Ishikawa (cell line): ENCODE data around the gene EVL.

Experiments
- CEBPB ChIP-seq: IDR thresholded peaks from 2 replicates; pipeline ENCODE4 v1.6.1; 2012
- CREB1 ChIP-seq: IDR thresholded peaks from 2 replicates; pipeline ENCODE4 v1.6.1; 2012; ENCODE audit warnings: low read depth
- EGR1 ChIP-seq: IDR thresholded peaks from 2 replicates; pipeline ENCODE4 v1.6.1; 2012
- EP300 ChIP-seq: IDR thresholded peaks from 2 replicates; pipeline ENCODE4 v1.6.1; 2012; ENCODE audit warnings: borderline replicate concordance
- FOXM1 ChIP-seq: IDR thresholded peaks from 2 replicates; pipeline ENCODE4 v1.6.1; 2012; ENCODE audit warnings: low read depth, borderline replicate concordance
- NFIC ChIP-seq: IDR thresholded peaks from 2 replicates; pipeline ENCODE4 v1.6.1; 2012
- RAD21 ChIP-seq: IDR thresholded peaks from 2 replicates; pipeline ENCODE4 v1.6.1; 2012; ENCODE audit warnings: low read depth
- TAF1 ChIP-seq: IDR thresholded peaks from 2 replicates; pipeline ENCODE4 v1.6.1; 2012; ENCODE audit warnings: low read depth, mild to moderate bottlenecking
- TCF12 ChIP-seq: IDR thresholded peaks from 2 replicates; pipeline ENCODE4 v1.6.1; 2012; ENCODE audit warnings: low read depth
- TEAD4 ChIP-seq: IDR thresholded peaks from 2 replicates; pipeline ENCODE4 v1.6.1; 2012
- YY1 ChIP-seq: IDR thresholded peaks from 2 replicates; pipeline ENCODE4 v1.6.1; 2012; ENCODE audit warnings: low read depth
- ZBTB7A ChIP-seq: IDR thresholded peaks from 2 replicates; pipeline ENCODE4 v1.6.1; 2012; ENCODE audit warnings: low read depth
- TF ChIP-seq, protein P1 (sequence below): IDR thresholded peaks from 2 replicates; pipeline ENCODE4 v1.6.1; 2012
- TF ChIP-seq, protein P2 (sequence below): IDR thresholded peaks from 2 replicates; pipeline ENCODE4 v1.6.1; 2012; ENCODE audit warnings: low read depth, mild to moderate bottlenecking
- TF ChIP-seq, protein P3 (sequence below): IDR thresholded peaks from 2 replicates; pipeline ENCODE4 v1.6.1; 2012

Gene EVL

DNA sequence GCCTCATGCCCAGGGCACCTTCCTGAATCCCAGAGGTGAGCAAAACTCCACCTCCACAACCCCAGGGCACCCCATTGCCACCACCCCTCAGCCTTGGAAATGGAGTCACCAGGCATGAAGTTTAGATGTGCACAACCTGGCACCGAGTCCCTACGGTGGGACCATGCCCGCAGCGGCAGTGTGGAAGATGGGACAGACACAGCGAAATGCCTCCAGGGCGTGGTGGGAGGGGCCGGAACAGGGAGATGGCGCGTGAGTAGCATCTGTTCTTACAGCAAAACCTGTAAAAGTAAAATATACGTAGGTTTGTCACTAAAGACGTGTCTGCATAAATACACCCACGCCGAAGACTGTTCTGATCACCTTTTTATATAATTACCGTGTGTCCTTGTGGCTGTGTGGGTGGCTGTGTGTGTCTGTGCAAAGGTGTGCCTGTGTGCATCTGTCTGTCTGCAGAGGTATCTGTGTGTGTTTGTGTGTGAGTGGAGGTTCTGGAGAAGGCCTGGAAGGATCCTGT is 111.6 kb downstream of the EVL start:
- no peak for TF ChIP-seq YY1
- TF ChIP-seq NFIC: no peak
- TF ChIP-seq FOXM1: no peak
- no peak for TF ChIP-seq TCF12
- TF ChIP-seq CEBPB: no peak
- TF ChIP-seq, protein P1, sequence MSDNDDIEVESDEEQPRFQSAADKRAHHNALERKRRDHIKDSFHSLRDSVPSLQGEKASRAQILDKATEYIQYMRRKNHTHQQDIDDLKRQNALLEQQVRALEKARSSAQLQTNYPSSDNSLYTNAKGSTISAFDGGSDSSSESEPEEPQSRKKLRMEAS: no peak
- no peak for TF ChIP-seq TAF1
- no peak for TF ChIP-seq CREB1
- TF ChIP-seq EGR1: no peak
- TF ChIP-seq, protein P2, sequence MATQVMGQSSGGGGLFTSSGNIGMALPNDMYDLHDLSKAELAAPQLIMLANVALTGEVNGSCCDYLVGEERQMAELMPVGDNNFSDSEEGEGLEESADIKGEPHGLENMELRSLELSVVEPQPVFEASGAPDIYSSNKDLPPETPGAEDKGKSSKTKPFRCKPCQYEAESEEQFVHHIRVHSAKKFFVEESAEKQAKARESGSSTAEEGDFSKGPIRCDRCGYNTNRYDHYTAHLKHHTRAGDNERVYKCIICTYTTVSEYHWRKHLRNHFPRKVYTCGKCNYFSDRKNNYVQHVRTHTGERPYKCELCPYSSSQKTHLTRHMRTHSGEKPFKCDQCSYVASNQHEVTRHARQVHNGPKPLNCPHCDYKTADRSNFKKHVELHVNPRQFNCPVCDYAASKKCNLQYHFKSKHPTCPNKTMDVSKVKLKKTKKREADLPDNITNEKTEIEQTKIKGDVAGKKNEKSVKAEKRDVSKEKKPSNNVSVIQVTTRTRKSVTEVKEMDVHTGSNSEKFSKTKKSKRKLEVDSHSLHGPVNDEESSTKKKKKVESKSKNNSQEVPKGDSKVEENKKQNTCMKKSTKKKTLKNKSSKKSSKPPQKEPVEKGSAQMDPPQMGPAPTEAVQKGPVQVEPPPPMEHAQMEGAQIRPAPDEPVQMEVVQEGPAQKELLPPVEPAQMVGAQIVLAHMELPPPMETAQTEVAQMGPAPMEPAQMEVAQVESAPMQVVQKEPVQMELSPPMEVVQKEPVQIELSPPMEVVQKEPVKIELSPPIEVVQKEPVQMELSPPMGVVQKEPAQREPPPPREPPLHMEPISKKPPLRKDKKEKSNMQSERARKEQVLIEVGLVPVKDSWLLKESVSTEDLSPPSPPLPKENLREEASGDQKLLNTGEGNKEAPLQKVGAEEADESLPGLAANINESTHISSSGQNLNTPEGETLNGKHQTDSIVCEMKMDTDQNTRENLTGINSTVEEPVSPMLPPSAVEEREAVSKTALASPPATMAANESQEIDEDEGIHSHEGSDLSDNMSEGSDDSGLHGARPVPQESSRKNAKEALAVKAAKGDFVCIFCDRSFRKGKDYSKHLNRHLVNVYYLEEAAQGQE: no peak
- no peak for TF ChIP-seq TEAD4
- TF ChIP-seq, protein P3, sequence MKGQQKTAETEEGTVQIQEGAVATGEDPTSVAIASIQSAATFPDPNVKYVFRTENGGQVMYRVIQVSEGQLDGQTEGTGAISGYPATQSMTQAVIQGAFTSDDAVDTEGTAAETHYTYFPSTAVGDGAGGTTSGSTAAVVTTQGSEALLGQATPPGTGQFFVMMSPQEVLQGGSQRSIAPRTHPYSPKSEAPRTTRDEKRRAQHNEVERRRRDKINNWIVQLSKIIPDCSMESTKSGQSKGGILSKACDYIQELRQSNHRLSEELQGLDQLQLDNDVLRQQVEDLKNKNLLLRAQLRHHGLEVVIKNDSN: no peak
- TF ChIP-seq ZBTB7A: no peak
- TF ChIP-seq RAD21: no peak
- no peak for TF ChIP-seq EP300

DNA sequence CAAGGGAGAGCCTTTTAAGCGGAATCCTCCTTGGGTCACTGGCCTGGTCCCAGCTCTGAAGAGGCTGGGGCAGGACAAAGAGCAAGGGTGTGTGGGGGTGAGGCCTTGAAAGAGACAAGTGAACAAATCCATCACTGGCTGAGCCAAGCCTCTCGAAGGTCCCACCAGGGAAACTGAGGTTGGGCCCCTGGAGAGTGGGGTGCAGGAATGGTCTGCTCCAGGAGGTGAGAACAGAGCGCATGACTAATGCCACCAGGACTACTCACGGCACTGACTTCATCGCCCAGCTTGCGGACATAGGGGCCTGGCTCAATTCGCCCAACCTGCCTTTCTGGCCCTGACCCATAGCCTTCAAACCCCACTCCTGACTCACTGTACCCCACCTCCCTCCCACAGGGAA is 113.5 kb downstream of the EVL start:
- TF ChIP-seq TAF1 (no peak), YY1 (no peak), RAD21 (no peak), CEBPB (no peak)
- TF ChIP-seq, protein P3: no peak

DNA sequence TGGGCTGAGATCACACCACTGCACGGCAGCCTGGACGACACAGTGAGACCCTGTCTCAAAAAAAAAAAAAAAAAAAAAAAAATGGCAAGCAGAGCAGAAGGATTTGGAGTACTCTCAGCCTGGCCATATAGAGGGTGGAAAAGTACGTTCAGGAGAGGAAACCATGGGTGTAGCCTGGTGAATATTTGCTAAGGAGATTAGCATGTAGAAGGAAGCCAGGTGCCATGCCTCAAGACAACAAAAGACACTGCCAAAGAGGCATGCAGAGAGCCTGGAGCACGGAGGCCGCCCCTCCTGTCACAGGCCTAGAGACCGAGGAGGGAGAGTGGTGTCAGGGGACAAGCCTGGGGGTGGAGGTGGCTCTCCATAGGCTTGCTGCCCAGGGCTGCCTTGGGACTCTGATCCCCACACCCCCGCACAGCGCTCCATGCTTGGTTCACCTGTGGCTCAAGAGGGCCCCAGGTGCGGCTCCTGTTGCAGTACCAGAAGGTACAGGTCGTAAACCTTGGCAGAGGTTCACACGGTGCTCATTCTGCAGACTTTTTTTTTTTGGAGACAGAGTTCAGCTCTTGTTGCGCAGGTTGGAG is 122.1 kb downstream of the EVL start:
- TF ChIP-seq TCF12 (no peak), YY1 (no peak)

DNA sequence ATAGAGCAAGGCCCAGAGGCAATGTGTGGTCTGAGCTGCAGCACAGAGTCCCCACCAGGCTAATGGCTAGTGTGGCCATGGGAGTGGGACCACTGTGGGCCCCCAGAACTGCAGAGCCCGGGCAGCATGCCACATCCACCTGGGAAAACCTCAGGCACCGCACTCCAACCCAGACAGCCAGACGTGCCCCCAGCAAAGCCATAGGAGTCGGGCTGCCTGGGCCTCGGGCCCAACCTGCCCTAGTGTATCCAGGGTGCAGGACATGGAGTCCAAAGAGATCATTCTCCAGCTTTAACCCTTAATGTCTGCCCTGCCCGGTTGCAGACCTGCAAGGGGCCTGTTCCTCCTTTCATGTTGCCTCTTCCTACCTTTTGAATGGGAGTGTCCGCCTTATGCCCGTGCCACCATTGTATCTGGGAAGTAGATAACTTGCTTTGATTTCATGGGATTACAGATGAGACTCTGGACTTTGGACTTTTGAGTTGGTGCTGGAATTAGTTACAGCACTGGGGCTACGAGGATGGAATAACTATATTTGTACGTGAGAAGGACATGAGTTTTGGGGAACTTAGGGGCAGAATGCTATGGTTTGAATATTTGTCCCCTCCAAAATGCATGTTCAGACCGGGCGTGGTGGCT is 123.3 kb downstream of the EVL start:
- TF ChIP-seq YY1 (no peak), NFIC (no peak), FOXM1 (no peak), TCF12 (no peak), RAD21 (no peak), TAF1 (no peak), ZBTB7A (no peak), TEAD4 (no peak)
- TF ChIP-seq, protein P1: no peak

DNA sequence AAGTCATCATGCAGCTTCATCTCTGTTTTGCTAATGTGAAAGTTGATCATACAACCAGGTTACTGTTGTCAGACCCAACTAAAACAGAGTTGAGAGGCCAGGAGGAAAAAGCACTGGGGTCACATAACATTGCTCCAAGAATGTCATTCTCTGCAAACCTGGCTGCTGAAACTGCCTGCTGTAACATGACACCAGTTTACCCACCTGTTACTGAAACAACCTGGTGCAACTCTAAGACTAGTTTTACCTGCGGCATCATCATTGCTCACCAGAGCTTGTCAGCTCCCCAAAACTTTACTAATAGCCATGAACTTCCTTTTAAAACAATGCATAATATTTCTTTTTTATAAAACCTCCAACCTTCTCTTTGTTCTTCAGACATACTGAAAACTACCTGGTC is 124.9 kb downstream of the EVL start:
- TF ChIP-seq TEAD4 (peak; percentile 33; the same call in 1 of the 2 replicates), YY1 (no peak), ZBTB7A (no peak), FOXM1 (no peak), TAF1 (no peak)

DNA sequence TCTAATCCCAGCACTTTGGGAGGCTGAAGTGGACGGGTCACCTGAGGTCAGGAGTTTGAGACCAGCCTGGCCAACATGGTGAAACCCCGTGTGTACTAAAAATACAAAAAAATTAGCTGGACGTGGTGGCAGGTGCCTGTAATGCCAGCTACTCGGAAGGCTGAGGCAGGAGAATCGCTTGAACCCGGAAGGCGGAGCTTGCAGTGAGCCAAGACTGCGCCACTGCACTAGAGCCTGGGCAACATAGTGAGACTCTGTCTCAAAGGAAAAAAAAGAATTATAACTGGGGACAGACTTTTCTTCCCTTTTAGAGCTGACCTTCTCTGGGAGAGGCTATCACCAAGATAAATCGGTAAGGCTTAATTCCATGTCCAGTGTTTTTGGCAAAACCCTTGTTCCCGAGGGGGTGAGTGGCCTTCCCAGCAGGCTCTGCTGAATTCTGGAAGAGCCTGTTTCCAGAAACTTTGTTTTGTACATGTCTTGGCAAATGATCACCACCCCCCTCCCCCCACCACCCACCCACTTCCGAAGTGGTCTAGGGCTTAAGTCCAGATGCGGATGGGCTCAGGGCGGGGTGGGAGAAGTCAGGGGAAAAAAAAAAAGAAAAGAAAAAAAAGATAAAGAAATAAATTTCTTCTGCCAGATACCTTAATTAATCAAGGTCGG is 126.5 kb downstream of the EVL start:
- TF ChIP-seq NFIC (no peak), TEAD4 (no peak), CEBPB (no peak), FOXM1 (no peak), TAF1 (no peak), CREB1 (no peak), EP300 (no peak), YY1 (no peak), EGR1 (no peak), RAD21 (no peak), ZBTB7A (no peak)
- TF ChIP-seq, protein P3: no peak
- TF ChIP-seq, protein P2: no peak
- TF ChIP-seq, protein P1: no peak
